Measurements from ENCODE around the gene JAKMIP1.

GRCh38 chr4:6197433-6198174 is 2.7 kb downstream of the JAKMIP1 start:
- TF ChIP-seq CEBPB (IDR thresholded peaks at IDR 0.05) (no peak), TAF1 (IDR thresholded peaks at IDR 0.05; ENCODE audit: low read depth) (no peak), RAD21 (IDR thresholded peaks at IDR 0.05; ENCODE audit: low read depth) (no peak), TCF12 (IDR thresholded peaks at IDR 0.05; ENCODE audit: low read depth) (no peak), MAX (IDR thresholded peaks at IDR 0.05) (no peak), REST (IDR thresholded peaks at IDR 0.05; ENCODE audit: low read depth) (no peak), YY1 (IDR thresholded peaks at IDR 0.05; ENCODE audit: low read depth) (no peak), EGR1 (IDR thresholded peaks at IDR 0.05) (no peak)
